Stimulated activated CD8-positive, alpha-beta memory T cell treated with anti-CD3 and anti-CD28 coated beads, Interleukin-4, amount 100 ng/mL, for 1 hour (primary cell): ENCODE measurements around the gene ZDHHC22.

Experiments used
- DNase-seq, 2 donors: peaks; one replicate each; pipeline ENCODE4 v3.0.0-alpha.2; 2020; ENCODE audit warnings: low read depth in 2 of 2, low spot score in 1 of 2

Gene ZDHHC22

DNA sequence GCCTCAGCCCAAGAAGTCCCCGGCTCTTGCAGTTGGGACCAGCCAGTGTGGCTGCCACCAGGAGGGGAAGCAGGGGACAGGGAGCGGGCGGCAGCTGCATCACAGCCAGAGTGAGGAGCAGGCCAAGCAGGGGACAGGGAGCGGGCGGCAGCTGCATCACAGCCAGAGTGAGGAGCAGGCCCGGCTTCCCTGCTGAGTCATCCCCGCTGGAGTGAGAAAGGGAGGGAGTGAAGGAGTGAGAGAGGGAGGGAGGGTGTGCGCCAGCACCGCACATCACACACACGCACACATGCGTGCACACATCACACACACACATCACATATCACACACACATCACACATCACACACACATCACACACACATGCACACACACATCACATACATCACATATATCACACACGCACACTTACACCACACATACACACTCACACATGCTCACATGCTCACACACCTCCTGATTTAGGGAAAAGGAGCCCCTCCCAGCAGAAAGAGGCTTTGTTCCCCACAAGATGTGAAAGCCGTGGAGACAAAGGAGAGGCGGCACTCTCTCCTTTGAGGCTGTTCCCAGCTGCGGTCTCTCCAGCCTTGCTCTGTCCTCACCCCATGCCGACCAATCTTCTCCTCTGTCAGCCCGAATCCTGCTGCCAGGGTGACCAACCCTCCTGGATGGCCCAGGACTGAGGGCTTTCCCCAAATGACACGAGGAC lies 16.7 kb upstream of the ZDHHC22 start:
- no peak for DNase-seq

DNA sequence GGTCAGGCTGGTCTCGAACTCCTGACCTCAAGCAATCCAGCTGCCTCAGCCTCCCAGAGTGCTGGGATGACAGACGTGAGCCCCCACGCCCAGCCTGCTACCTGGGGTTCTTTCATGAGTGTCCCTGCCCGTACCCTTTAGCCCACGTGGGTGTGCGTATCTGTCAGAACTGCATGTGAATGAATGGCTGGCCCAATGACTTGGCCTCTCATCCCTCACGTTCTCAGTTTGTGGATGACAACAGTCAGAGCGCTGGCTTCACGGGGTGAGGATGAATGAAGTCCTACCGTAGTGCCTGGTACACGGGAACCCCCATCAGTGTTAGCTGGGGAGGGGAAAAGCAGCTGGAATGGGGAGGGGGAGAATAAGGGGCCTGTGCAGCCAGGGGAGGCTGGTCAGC lies 16.1 kb upstream of the ZDHHC22 start:
- DNase-seq, result no peak

DNA sequence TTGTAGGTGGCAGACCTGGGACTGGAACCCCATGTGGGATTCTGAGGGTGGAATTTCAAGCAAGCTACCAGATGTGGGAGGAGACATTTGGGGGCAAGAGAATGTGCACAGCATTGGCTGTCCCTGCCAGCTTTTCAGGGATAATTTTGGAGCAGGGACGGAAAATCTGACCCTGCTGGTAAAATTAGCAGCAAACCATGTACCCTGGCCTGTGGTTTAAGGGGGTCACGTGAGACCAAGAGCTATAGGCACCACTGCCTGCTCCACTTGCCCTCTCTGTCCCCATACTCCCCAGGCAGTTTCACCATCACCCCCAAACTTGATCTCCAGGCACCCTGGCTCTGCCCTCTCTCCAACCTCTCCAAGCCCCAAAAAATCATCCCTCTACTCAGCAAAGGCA lies 13.5 kb upstream of the ZDHHC22 start:
- no peak for DNase-seq

DNA sequence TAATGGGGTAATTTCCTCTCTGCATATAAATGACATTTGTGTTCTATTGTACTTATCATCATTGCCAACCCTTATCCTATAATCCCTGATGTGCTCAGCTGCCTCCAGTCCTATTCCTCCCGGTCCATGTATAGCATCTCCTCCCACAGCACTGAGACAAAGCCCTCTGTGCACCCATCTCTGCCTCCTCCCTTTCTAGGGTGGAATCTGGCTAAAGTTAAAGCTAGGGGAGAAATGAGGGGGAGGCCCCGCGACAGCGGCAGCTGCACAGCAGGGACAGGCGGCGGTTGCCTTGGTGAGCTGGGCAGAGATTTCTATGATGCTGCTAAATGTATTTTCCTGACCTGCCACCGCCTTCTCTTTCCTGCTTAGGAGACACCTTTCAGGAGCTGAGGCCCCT lies 12.8 kb upstream of the ZDHHC22 start:
- DNase-seq, result no peak

DNA sequence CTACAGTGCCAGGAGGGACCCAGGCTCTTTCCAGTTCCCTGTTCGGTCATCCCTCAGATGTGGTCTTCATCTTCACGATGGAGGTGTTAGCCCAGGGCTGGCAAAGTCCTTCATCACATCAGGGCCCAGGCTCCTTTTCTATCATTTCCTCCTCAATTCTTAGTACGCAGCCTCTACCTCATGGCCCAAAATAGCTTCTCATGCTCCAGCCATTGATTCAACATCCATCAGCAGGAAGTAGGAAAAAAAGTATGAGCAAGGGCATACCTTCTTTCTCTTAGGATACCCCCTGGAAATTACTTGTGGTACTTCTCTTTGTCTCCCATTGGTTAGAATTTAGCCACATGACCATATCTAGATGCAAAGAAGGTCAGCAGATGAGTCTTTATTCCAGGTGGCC lies 12.2 kb upstream of the ZDHHC22 start:
- no peak for DNase-seq

DNA sequence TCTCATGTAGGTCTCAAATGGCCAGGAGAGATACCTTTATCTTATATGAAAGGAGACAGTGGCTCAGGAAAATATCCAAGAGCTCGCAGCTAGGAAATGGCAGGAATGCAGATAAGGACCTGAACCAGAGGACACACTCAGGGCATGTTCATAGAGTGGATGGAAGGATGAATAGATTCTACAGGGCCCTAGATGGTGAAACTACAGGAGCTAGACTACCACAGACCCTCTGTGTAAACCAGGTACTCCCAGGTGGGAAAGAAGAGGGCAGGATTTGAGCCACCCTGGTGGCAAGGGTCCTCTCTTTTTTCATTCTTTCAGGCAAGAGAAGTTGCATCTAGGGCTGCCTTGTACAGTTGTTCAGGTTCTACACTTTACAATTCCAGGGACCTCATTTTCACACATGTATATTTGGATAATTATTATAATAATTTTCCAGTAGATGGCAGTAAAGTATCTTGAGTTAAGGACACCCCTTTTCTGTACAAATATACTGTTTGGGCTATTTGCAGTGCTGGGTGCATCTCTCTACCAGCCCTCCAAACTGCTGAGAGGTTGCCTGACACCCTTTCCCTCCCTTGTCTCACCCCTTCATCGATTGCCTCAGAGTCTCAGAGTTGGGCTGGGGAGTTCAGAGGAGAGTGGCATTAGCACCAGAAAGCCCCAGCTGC lies 10.5 kb upstream of the ZDHHC22 start:
- DNase-seq, result no peak

DNA sequence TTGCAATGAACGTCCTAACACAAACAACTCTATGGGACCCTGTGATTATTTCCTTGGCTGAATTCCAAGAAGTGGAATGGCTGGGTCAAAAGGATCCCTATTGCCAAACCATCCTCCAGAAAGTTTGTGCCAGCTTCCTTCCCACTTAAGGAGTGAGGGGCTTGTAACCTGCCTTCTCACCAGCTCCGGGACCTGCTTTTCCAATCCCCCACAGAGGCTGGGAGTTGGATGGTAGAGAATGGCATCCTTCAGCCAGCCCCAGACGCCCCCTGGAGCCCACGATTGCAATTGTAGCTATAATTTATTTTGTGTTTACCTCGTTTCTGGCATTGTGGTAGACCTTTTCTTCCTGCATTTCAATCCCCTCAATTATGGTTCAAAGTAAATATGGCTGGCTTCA lies 9.7 kb upstream of the ZDHHC22 start:
- DNase-seq, result no peak

- no peak for DNase-seq
Observed at GRCh38 chr14:77148510-77149231, 7.1 kb upstream of the ZDHHC22 start.

DNA sequence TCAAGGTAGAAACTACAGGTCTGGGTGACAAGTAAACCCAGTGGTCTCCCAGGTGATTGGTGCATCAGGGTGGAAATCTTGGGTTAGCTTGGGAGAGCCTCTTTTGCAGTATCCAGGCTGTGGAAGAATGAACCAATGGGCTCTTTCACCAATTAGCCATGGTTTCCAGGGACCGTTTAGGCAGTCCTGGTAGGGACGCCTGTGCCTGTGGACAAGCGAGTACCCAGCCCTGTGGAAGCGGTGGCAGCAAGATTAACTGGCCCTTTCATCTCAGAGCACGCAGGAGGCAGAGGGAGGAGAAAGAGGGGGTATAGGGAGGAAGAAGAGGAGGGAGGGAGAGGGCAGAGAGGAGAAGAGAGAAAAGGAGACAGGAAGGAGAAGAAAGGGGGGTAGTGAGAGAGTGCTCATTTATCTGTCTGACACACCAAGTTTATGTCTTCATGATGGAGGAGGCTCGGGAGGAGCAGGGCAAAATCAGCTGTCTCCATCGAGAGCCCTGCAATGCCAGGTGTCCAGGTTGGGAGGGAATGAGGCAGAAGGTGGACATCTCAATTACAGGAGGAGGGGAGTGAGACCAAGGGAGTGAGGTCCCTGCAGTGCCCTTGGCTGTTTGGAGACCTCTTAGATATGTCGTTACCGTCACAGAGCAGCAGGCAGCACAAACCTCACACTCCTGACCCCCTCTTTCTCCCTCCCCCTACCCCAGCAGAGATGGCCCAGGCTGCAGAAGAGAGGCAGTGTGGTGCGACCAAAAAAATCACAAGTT lies 4.6 kb upstream of the ZDHHC22 start:
- DNase-seq, result no peak

DNA sequence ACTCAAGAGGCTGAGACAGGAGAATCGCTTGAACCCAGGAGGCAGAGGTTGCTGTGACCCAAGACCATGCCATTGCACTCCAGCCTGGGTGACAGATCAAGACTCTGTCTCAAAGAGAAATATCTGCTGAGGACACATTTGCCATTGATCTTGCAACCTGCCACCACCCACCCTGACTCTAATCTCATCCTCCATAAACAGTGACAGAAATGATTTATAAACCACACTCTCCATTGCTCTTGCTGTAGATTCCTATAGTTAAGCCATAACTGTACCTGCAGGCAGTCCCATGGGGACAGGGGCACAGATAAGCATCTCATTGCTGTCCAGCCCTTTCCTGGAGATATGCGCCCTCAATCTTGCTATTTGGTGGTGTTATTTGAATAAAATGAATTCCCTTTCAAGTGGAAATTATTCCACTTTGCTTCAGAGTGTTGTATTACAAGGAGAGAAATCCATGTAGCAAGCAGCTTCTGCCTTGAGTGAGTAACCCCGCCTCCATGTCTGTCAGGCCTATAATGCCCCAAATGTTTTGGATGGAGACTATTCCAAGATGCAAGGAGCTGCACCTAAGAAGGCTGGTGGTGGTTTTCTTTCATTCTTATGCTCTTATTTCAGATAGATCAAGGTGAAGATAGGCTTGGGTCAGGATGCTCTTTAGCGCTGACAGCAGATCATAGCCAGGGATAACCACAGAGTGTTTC lies 3.0 kb upstream of the ZDHHC22 start:
- no peak for DNase-seq

GRCh38 chr14:77143071-77143470 lies 1.5 kb upstream of the ZDHHC22 start:
- no peak for DNase-seq

DNA sequence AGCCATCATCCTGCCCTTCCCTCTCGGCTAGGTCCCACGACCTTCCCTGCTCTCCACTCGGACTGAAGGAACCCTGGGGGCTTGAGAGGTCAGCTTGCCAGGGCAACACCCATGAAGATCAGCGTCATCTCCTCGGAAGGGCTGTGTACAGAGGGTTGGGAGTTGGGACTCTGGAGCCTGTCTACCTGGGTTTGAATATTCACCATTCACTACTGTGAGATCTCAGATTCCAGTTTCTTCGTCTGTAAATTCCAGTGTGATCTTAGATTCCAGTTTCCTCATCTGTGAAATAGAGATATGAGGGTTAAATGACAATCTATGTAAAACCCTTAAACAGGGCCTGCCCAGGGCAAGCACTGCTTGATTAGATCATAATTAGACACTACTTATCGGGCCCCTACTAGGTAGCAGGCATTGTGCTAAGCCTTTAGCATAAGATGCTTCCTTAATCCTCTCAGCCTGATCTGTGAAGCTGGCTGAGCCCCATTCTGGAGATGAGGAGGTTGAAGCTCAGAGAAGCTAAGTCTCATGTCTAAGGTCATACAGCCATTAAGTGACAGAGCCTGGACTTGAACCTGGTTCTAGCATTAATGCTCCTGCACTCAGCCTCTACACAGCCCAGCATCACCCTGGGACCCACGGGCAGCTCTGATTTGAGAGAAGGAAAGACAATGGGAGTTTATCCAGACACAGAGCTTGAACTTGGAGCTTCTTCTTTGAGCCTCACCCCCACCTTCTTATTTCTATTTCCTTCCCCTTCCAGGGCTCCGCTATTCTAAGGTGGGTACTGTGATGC lies 612 bp upstream of the ZDHHC22 start:
- no peak for DNase-seq

DNA sequence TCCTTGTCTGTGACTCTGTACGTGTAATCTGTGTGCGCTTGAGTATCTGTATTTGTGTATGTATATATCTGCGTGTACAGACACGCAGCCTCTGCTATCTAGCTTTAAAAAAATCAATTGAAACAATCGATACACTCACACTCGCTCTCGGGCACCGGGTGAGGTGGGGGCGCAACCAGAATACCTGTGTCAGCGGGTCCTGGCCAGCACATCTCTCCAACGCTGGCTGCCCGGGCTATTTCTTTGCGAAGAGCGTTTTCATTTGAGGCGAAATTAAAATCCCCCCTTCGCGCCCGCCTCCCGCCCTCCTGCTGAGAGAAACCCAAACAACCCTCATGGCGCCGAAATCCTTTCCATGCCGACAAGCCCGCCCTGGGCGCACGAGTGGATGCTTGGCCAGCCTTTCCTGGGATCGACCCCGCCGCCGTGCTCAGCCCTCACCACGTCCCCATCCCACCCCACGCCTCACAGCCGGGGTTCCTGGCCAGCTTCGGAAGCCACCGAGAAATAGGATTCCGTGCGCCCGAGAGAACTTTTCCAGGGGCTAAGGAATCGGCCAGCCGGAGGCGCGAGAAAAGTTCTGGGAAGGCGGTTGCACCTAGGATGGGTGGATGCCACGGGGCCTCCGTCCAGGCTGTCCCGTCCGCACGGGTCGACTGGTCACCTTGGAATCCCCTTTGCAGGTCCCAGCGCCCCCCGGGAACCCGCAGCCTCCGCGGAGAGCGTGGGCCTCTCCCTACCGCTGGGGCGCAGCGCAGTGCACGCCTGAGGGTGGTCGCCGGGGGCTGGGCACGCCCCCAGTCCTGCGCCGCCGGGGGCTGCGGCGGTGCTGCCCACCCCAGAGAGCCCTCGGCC lies 1.0 kb downstream of the ZDHHC22 start:
- no peak for DNase-seq

- DNase-seq, result no peak
Observed at GRCh38 chr14:77139540-77140358, 1.8 kb downstream of the ZDHHC22 start.

GRCh38 chr14:77139022-77139421 lies 2.6 kb downstream of the ZDHHC22 start:
- DNase-seq, result no peak

GRCh38 chr14:77133720-77134338 lies 7.8 kb downstream of the ZDHHC22 start:
- DNase-seq, result no peak

GRCh38 chr14:77131871-77132486 lies 9.6 kb downstream of the ZDHHC22 start:
- DNase-seq, result no peak

GRCh38 chr14:77131206-77131605 lies 10.4 kb downstream of the ZDHHC22 start:
- no peak for DNase-seq
